Activated CD8-positive, alpha-beta memory T cell treated with anti-CD3 and anti-CD28 coated beads for 4 hours (primary cell): Measurements from ENCODE around the gene NR0B2.
A peak's percentile ranks its signal among the peaks of the same experiment; 100 is the strongest.

Source experiments
- DNase-seq, 2 donors: peaks; one replicate each; pipeline ENCODE4 v3.0.0-alpha.2; 2020; ENCODE audit warnings: low read depth in 2 of 2

Gene NR0B2

GRCh38 chr1:26936823-26937222, 23.0 kb upstream of the NR0B2 start:
- no peak for DNase-seq

DNA sequence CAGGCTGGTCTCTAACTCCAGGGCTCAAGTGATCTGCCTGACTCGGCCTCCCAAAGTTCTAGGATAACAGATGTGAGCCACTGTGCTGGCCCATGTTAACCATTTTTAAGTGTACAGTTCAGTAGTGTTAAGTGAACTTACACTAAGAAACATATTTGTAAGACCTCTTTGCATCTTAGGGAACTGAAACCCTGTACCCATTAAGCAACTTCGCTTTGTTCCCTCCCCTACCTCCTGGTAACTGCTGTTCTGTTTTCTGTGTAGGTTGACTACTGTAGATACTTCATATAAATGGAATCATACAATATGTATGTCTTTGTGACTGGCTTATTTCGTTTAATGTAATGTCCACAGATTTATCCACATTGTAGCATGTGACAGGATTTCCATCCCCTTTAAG, 18.8 kb upstream of the NR0B2 start:
- no peak for DNase-seq

GRCh38 chr1:26923711-26924110, 9.9 kb upstream of the NR0B2 start:
- DNase-seq, result no peak

GRCh38 chr1:26922901-26923300, 9.1 kb upstream of the NR0B2 start:
- no peak for DNase-seq

GRCh38 chr1:26922431-26922729, 8.6 kb upstream of the NR0B2 start:
- no peak for DNase-seq

DNA sequence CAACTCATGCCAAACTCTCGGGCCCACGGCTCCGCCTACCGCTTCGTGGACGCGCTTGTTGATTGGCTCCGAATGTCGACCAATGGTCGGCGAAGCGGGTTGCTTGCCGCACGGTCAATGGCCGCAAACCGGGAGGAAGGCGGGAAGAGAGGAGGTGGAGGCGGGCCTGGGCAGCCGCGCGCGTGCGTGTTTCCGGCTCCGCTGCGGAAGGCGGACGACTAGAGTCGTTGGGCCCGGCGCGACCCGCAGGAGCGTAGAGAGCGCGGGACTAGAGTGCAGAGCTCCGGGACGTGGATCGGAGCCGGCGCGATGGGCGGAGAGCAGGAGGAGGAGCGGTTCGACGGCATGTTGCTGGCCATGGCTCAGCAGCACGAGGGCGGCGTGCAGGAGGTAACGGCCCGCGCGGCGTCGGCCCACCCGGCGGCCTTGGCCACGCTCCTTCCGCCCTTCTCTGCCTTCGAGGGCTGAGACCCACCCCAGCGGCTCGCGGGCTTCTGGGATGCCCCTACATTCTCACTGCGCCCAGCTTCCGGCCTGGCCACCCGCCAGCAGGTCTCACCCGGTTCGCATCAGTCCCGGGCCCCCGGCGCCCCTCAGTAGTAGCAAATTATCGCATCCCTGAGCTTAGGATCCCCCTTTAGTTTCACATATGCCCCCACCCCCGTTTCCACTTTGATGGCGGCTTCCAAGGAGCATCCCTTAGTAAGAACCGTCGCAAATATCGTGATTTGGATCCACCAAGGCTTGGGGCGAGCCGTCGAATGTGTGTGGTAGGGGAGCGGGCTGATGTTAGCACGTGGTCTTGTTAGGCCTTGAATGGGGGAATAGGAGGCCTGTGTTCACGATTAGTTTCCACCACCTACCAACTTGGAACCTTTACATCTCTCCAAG, 8.0 kb upstream of the NR0B2 start, which contains the start of gene NUDC:
Gene NUDC (plus strand): TSS at position 204 of the 891 bp plus-strand sequence. CDS start 106 bp downstream, at position 310.
- peak; percentile 88 to 91 for DNase-seq

DNA sequence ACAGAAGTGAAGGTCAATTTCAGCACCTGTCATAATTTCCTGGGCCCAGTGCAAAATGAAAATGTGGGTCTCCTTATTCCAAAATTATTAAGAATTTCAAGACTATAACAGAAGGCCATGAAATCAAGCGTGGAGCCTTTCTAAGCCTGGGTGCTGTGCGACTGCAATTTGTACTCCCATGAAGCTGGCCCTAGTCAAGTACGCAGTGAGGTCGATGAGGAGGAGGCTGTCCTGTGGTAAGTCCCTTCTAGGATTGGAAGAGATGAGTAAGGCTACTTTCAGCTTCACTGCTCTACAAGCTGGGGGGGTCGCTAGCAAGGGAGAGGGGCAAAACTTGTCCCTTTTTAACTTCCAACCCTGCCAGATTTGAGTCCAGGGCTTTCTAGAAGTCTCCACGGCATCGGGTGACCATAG, 7.4 kb upstream of the NR0B2 start:
- DNase-seq, result no peak

- no peak for DNase-seq
These were observed 1.5 kb upstream of the NR0B2 start for GRCh38 chr1:26915204-26915842.

DNA sequence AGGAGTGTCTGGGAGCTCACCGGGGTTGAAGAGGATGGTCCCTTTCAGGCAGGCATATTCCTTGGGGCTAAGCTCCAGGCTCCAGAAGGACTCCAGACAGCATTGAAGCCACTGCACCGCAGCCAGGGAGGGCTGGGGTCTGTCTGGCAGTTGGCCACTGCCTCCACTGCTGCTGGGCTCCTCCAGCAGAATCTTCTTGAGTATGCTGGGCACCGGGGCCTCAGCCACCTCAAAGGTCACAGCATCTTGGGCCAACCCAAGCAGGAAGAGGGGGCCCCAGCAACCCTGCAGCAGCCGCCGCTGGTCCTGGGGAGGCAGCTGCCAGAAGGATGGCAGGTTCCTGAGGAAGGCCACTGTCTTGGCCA, 404 bp downstream of the NR0B2 start:
- no peak for DNase-seq

DNA sequence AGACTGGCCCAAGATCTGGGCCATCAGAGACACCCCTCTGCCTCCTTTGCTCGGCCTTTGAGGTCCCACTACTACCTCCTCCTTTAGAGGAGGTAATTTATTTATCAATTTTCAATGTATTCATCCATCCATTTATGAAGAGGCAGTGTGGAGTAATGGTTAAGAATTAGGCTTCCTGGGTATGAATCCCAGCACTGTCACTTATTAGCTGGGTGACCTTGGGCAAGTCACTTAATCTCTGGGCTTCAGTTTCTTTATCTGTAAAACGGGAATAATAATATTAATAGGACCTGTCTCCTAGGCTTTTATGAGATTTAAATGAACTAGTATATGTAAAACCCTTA, 1.7 kb downstream of the NR0B2 start:
- no peak for DNase-seq

- no peak for DNase-seq
These were observed 2.2 kb downstream of the NR0B2 start for GRCh38 chr1:26911399-26912146.

DNA sequence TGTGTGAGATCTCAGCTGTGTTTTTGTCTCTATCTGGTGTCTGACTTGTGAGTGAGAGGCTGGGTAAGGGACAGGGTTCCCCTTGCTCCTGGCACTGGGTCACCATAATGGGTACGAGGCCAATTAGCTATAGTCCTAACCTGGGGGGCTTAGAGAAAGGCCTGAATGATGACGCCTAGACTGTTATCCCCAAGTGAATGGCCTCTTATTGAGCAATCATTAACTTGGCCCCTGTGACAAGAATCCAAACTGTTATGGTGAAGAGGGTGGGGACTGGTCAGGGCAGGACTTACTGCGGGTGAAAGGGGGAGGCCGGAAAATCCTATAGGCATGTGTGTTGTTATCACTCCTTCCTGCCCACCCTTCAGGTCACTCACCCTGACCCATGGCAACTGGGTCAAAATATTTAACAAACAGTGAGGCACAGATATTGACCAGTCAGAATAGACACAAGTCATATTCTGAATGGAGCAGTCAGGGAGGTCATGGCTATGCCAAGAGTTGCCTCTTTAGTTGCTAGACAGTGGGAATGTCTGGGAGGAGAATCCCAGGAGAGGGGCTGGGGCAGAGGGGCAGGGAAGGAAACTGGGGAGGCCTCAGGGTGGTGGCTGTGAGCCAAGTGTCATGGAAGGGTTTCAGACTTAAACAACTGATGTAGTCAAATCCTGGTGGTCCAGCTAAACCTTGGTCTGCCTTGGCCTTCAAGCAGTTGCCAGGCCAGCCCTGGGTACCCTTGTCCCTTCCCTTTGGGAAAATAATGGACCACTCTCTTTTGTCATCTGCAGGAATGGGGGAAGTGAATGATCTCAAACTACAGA, 3.2 kb downstream of the NR0B2 start:
- DNase-seq, result no peak

DNA sequence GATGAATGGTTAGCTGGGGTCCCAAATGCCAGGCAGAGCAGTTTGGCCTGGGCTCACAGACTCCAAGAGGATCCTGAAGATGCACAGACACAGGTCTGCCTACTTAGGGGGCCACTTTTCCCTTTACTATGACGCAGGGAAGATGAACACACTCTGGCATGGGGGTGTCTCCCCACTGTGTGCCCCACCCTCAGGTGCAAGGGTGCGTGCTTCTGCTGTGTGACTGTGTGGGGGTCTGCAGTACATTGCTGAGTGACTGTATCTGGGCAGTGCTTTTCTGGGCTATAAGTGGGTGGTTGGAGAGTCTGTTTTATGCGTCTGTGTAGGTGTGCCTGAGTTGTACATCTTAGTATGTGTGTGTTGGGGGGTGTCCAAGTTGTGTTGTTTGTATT, 3.8 kb downstream of the NR0B2 start:
- no peak for DNase-seq

- DNase-seq, result no peak
These were observed 6.5 kb downstream of the NR0B2 start for GRCh38 chr1:26907071-26907917.

DNA sequence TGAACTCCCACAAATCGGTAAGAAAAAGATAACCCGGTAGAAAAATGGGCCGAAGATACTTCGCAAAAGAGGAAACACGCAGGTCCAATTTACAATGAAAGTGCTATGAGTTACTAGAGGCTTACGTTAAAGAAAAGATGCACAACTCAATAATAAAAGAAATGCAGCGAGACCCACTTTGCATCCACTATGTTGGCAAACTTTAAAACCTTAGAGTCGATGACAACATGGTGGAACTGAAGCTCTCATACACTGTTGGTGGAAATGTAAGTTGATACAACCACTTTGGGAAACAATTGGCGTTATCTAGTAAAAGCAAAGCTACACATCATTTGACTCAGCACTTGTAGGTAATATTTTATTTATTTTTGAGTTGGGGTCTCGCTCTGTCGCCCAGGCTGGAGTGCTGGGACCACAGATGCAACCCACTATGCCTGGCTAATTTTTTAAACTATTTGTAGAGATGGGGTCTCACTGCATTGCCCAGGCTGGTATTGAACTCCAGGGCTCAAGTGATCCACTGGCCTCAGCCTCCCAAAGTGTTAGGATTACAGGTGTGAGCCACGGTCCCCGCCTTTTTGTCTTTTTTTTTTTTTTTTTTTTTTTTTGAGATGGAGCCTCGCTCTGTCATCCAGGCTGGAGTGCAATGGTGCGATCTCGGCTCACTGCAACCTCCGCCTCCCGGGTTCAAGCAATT, 12.8 kb downstream of the NR0B2 start:
- DNase-seq, result no peak

GRCh38 chr1:26900001-26900814, 13.6 kb downstream of the NR0B2 start, which contains the start of gene GPATCH3:
GPATCH3 (minus strand) TSS chr1:26900467; CDS start chr1:26900442, 25 bp downstream.
- peak; percentile 77 to 78 for DNase-seq

DNA sequence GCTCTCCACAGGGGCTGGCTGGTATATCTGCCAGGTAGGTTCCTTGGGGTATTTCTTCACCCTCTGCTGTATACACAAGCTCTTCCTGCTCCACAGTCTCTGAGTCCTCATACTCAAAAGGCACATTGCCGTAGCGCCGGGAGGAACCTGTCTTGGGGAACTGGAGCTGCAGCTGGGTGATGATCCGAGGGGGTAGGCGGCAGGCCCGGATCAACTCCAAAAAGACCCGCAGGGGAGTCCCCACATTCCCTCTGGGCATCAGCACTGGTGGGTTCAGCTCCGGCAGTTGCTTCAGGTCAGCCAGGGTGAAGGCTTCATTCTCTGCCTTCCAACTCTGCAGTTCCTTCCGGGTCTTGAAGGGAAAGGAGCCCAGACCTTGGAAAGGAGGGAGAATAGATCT, 16.4 kb downstream of the NR0B2 start:
- DNase-seq, result no peak

DNA sequence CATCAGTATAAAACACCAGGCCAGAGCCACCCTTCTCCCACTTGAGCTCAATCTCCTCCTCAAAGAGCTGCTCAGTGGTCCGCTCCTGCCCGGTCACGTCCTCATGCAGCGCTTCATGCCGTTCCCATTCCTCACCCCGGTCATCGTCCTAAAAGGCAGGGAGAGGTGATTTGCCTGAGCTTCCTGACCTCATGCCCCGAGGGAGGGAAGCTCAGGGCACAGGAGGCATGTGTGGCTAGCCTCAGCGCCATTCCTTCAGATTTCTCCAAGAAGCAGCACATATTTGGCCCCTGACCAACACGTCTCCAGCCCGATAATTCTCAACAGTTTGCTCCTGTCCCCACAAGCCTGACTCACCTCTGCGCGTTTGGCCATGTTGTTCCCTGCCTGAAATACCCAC, 19.5 kb downstream of the NR0B2 start:
- no peak for DNase-seq

DNA sequence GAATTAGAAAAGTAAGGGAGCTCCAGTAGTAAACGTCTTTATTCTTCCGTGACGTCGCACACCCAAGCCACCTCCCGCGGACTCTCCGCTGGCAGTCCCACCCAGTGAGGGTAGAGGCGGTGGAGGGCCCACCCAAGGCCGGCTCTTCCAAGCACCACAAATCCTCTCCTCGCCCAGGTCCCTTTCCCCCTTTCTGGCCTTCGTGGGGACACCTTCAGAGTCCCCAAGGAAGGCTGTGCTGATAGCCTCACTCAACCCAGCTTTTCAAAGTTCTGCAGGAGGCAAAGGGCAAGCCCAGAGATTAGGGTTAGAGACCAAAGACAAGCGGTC, 23.3 kb downstream of the NR0B2 start:
- DNase-seq, result no peak
